NT2/D1 (cell line): ENCODE results near the gene ATG101.
"Not testable (repeated sequence)": the region's sequence is repeated elsewhere in the genome, so short reads cannot be mapped to it uniquely, and the experiment has no call there.

Source experiments
- DNase-seq: peaks from one replicate; pipeline ENCODE4 v3.0.0-alpha.2; 2011; ENCODE audit warnings: low read depth, low spot score
- H3K27me3 ChIP-seq: 2 replicates; pipeline ENCODE4 v1.6.0; 2011; ENCODE audit warnings: mild to moderate bottlenecking; ENCODE audit not compliant: insufficient read length, insufficient read depth
- H3K36me3 ChIP-seq: 2 replicates; pipeline ENCODE4 v1.6.1; 2011; ENCODE audit warnings: mild to moderate bottlenecking, low read length, mixed read lengths; ENCODE audit not compliant: insufficient read depth, insufficient read length
- H3K4me1 ChIP-seq: 2 replicates; pipeline ENCODE4 v1.5.1; 2011; ENCODE audit not compliant: insufficient read depth, insufficient read length
- H3K4me3 ChIP-seq: 2 replicates; pipeline ENCODE4 v1.5.1; 2011; ENCODE audit warnings: low read depth; ENCODE audit not compliant: insufficient read length
- H3K9ac ChIP-seq: 2 replicates; pipeline ENCODE4 v1.6.0; 2011; ENCODE audit warnings: low read depth; ENCODE audit not compliant: insufficient read length
- H3K9me3 ChIP-seq: 2 replicates; pipeline ENCODE4 v1.5.1; 2011; ENCODE audit warnings: mild to moderate bottlenecking, low read length; ENCODE audit not compliant: insufficient read depth
- SUZ12 ChIP-seq: IDR thresholded peaks from 2 replicates; pipeline ENCODE4 v1.6.1; 2011; ENCODE audit not compliant: insufficient read length, insufficient read depth; ENCODE audit errors: extremely low read depth
- YY1 ChIP-seq: IDR thresholded peaks from 2 replicates; pipeline ENCODE4 v1.6.1; 2011; ENCODE audit not compliant: insufficient read length, insufficient read depth
- ZNF274 ChIP-seq: IDR thresholded peaks from 2 replicates; pipeline ENCODE4 v1.6.1; 2011; ENCODE audit warnings: mild to moderate bottlenecking, low read depth, low read length

The ATG101 gene

GRCh38 chr12:52091869-52092268, 22.1 kb downstream of the ATG101 start:
- Histone ChIP-seq H3K27me3 (no peaks in the 10 kb centered on the region), H3K9ac (no peak overlapping the region), H3K9me3 (no peaks in the 10 kb centered on the region), H3K4me3 (no peak overlapping the region), H3K36me3 (no peaks in the 10 kb centered on the region), H3K4me1 (peaks cover 4% of the 10 kb centered on the region)
- TF ChIP-seq SUZ12 (no peak), ZNF274 (no peak), YY1 (no peak)
- no peak for DNase-seq

- H3K9me3 ChIP-seq, result no peaks in the 10 kb centered on the region
- H3K4me3 ChIP-seq, result no peak overlapping the region
- H3K36me3 ChIP-seq, result no peaks in the 10 kb centered on the region
- no peak overlapping the region for H3K9ac ChIP-seq
- no peaks in the 10 kb centered on the region for H3K27me3 ChIP-seq
- H3K4me1 ChIP-seq, result no peaks in the 10 kb centered on the region
- no peak for DNase-seq
- TF ChIP-seq YY1 (no peak), ZNF274 (no peak), SUZ12 (no peak)
These were observed 23.6 kb downstream of the ATG101 start for GRCh38 chr12:52093346-52093745.

- no peak overlapping the region for H3K9ac ChIP-seq
- H3K36me3 ChIP-seq, result no peaks in the 10 kb centered on the region
- no peak for TF ChIP-seq ZNF274
- no peak for DNase-seq
- H3K9me3 ChIP-seq, result no peaks in the 10 kb centered on the region
- no peak overlapping the region for H3K4me3 ChIP-seq
- H3K4me1 ChIP-seq, result no peaks in the 10 kb centered on the region
- peaks cover 2% of the 10 kb centered on the region for H3K27me3 ChIP-seq
These were observed 26.7 kb downstream of the ATG101 start for GRCh38 chr12:52096332-52097044.

GRCh38 chr12:52097045-52097666, 27.4 kb downstream of the ATG101 start:
- TF ChIP-seq YY1 (no peak), SUZ12 (no peak), ZNF274 (no peak)
- no peaks in the 10 kb centered on the region for H3K36me3 ChIP-seq
- no peak overlapping the region for H3K4me3 ChIP-seq
- peaks cover 2% of the 10 kb centered on the region for H3K27me3 ChIP-seq
- H3K9ac ChIP-seq, result no peak overlapping the region
- DNase-seq, result no peak
- no peaks in the 10 kb centered on the region for H3K4me1 ChIP-seq
- no peaks in the 10 kb centered on the region for H3K9me3 ChIP-seq

GRCh38 chr12:52104431-52105089, 34.8 kb downstream of the ATG101 start:
- H3K36me3 ChIP-seq, H3K4me3 ChIP-seq, H3K9ac ChIP-seq, H3K4me1 ChIP-seq, H3K9me3 ChIP-seq, DNase-seq, H3K27me3 ChIP-seq: not testable (repeated sequence)

GRCh38 chr12:52116222-52117125, 46.7 kb downstream of the ATG101 start:
- not testable (repeated sequence) for DNase-seq, H3K4me3 ChIP-seq
- peaks cover 12% of the 10 kb centered on the region for H3K4me1 ChIP-seq

GRCh38 chr12:52117806-52118475, 48.2 kb downstream of the ATG101 start:
- H3K9ac ChIP-seq, H3K36me3 ChIP-seq, H3K27me3 ChIP-seq, H3K4me3 ChIP-seq, H3K9me3 ChIP-seq, DNase-seq: not testable (repeated sequence)
- peaks cover 22% of the 10 kb centered on the region for H3K4me1 ChIP-seq

More at GRCh38 chr12:52116222-52117125, 46.7 kb downstream of the ATG101 start:
- not testable (repeated sequence) for H3K9ac ChIP-seq, H3K27me3 ChIP-seq, H3K36me3 ChIP-seq, H3K9me3 ChIP-seq
